ENCODE data around the gene FOXL2. TPM values are rescaled to one million over a fixed set of nuclear protein-coding genes. Genes with fewer than 3 reads are reported as not detected.

The FOXL2 gene
- total and polyA plus RNA-seq, 2 of the 13 experiments (the other 11 are each of a cell fraction or from before 2014, with no cell fraction given), result not detected

DNA sequence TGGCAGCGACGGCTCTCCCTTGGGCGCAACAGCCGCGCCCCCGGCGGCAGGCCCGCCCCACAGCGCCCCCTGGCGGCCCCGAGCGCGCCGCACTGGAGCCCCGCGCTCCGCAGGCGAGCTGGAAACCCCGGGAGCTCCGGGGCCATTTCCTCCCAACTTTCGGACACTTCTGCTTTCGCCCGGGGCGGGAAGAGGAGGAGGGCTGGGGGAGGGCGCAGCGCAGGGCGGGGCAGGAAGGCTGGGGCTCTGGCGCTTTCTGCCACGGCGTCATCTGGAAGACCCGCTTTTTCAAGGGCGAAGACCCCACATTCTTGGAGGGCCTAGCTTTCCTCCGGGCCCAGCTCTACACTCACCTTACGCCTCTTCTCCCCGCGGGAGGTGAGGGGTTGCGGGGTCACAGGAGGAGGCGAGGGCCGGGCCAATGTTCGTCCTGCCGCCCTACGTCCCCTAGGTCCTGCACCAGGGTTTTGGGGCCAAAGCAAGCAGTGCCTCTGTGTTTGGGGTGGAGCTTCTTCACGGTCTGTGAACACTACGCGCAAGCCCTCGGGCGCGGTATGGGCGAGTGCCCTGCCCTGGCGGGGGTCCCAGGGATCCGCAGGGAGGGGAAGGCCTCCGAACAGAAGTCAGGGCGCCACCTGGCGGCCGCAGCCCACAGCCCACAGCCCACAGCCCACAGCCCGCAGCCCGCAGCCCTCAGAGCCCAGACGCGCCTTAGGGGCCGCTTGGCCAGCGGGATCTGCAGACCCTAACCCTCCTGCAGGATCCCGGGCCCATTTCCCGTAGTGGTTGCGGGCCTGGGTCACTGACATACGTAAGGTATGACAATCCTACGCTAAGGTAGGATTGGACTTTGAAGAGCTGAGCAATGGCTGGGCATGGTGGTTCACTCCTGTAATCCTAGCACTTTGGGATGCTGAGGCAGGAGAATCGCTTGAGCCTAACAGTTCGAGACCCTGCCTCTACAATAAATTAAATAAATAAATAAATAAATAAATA, 31.1 kb downstream of the FOXL2 start (continued):
- no peak for TF ChIP-seq ZC3H4 (CRISPR knock-in tag; IDR thresholded peaks at IDR 0.05; ENCODE audit: borderline replicate concordance)
- TF ChIP-seq ZNF3 (CRISPR knock-in tag; IDR thresholded peaks at IDR 0.05), result no peak
- TF ChIP-seq ZNF567 (CRISPR knock-in tag; IDR thresholded peaks at IDR 0.05; ENCODE audit: borderline replicate concordance), result no peak; the same call in 1 of the 2 replicates
- no peak for TF ChIP-seq ZNF614 (CRISPR knock-in tag; IDR thresholded peaks at IDR 0.05; ENCODE audit: borderline replicate concordance)
- TF ChIP-seq PPARG (CRISPR knock-in tag; conservative IDR thresholded peaks at IDR 0.05), result no peak
- no peak for TF ChIP-seq ZNF484 (CRISPR knock-in tag; IDR thresholded peaks at IDR 0.05; ENCODE audit: borderline replicate concordance, low read depth)
- TF ChIP-seq, protein P1, sequence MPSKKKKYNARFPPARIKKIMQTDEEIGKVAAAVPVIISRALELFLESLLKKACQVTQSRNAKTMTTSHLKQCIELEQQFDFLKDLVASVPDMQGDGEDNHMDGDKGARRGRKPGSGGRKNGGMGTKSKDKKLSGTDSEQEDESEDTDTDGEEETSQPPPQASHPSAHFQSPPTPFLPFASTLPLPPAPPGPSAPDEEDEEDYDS (CRISPR knock-in tag; IDR thresholded peaks at IDR 0.05), result peak; percentile 25; the same call in 1 of the 2 replicates
- TF ChIP-seq ZNF253 (CRISPR knock-in tag; IDR thresholded peaks at IDR 0.05; ENCODE audit: borderline replicate concordance), result no peak
- TF ChIP-seq, protein P2, sequence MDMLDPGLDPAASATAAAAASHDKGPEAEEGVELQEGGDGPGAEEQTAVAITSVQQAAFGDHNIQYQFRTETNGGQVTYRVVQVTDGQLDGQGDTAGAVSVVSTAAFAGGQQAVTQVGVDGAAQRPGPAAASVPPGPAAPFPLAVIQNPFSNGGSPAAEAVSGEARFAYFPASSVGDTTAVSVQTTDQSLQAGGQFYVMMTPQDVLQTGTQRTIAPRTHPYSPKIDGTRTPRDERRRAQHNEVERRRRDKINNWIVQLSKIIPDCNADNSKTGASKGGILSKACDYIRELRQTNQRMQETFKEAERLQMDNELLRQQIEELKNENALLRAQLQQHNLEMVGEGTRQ (IDR thresholded peaks at IDR 0.05; ENCODE audit: low read depth, low read length), result no peak
- TF ChIP-seq, protein P2 (CRISPR knock-in tag; IDR thresholded peaks at IDR 0.05; ENCODE audit: borderline replicate concordance), result no peak; the same call in 1 of the 2 replicates
- TF ChIP-seq, protein P3, sequence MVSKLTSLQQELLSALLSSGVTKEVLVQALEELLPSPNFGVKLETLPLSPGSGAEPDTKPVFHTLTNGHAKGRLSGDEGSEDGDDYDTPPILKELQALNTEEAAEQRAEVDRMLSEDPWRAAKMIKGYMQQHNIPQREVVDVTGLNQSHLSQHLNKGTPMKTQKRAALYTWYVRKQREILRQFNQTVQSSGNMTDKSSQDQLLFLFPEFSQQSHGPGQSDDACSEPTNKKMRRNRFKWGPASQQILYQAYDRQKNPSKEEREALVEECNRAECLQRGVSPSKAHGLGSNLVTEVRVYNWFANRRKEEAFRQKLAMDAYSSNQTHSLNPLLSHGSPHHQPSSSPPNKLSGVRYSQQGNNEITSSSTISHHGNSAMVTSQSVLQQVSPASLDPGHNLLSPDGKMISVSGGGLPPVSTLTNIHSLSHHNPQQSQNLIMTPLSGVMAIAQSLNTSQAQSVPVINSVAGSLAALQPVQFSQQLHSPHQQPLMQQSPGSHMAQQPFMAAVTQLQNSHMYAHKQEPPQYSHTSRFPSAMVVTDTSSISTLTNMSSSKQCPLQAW (CRISPR knock-in tag; IDR thresholded peaks at IDR 0.05), result peak; percentile 92
- 0 out of 2 replicates have a peak, but pooled peaks have one; percentile 14 for TF ChIP-seq REL (CRISPR knock-in tag; conservative IDR thresholded peaks at IDR 0.05)
- TF ChIP-seq ZFP90 (CRISPR knock-in tag; IDR thresholded peaks at IDR 0.05; ENCODE audit: borderline replicate concordance), result no peak; the same call in 1 of the 2 replicates
- TF ChIP-seq ZBTB38 (CRISPR knock-in tag; IDR thresholded peaks at IDR 0.05), result no peak
- TF ChIP-seq, protein P4, sequence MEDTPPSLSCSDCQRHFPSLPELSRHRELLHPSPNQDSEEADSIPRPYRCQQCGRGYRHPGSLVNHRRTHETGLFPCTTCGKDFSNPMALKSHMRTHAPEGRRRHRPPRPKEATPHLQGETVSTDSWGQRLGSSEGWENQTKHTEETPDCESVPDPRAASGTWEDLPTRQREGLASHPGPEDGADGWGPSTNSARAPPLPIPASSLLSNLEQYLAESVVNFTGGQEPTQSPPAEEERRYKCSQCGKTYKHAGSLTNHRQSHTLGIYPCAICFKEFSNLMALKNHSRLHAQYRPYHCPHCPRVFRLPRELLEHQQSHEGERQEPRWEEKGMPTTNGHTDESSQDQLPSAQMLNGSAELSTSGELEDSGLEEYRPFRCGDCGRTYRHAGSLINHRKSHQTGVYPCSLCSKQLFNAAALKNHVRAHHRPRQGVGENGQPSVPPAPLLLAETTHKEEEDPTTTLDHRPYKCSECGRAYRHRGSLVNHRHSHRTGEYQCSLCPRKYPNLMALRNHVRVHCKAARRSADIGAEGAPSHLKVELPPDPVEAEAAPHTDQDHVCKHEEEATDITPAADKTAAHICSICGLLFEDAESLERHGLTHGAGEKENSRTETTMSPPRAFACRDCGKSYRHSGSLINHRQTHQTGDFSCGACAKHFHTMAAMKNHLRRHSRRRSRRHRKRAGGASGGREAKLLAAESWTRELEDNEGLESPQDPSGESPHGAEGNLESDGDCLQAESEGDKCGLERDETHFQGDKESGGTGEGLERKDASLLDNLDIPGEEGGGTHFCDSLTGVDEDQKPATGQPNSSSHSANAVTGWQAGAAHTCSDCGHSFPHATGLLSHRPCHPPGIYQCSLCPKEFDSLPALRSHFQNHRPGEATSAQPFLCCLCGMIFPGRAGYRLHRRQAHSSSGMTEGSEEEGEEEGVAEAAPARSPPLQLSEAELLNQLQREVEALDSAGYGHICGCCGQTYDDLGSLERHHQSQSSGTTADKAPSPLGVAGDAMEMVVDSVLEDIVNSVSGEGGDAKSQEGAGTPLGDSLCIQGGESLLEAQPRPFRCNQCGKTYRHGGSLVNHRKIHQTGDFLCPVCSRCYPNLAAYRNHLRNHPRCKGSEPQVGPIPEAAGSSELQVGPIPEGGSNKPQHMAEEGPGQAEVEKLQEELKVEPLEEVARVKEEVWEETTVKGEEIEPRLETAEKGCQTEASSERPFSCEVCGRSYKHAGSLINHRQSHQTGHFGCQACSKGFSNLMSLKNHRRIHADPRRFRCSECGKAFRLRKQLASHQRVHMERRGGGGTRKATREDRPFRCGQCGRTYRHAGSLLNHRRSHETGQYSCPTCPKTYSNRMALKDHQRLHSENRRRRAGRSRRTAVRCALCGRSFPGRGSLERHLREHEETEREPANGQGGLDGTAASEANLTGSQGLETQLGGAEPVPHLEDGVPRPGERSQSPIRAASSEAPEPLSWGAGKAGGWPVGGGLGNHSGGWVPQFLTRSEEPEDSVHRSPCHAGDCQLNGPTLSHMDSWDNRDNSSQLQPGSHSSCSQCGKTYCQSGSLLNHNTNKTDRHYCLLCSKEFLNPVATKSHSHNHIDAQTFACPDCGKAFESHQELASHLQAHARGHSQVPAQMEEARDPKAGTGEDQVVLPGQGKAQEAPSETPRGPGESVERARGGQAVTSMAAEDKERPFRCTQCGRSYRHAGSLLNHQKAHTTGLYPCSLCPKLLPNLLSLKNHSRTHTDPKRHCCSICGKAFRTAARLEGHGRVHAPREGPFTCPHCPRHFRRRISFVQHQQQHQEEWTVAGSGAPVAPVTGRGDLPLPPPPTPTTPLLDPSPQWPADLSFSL (CRISPR knock-in tag; IDR thresholded peaks at IDR 0.05), result no peak
- TF ChIP-seq, protein P5, sequence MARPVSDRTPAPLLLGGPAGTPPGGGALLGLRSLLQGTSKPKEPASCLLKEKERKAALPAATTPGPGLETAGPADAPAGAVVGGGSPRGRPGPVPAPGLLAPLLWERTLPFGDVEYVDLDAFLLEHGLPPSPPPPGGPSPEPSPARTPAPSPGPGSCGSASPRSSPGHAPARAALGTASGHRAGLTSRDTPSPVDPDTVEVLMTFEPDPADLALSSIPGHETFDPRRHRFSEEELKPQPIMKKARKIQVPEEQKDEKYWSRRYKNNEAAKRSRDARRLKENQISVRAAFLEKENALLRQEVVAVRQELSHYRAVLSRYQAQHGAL (CRISPR knock-in tag; IDR thresholded peaks at IDR 0.05; ENCODE audit: not compliant biosample characterization), result no peak
